Esophagus muscularis mucosa (tissue), 4 donors: ENCODE results near the gene ZFYVE28. TPM values are rescaled to one million over a fixed set of nuclear protein-coding genes. Genes with fewer than 3 reads are reported as not detected.
A peak's percentile ranks its signal among the peaks of the same experiment; 100 is the strongest.

ENCODE experiments used
- DNase-seq: peaks from one replicate; pipeline ENCODE4 v3.0.0-alpha.2; 2017; ENCODE audit errors: extremely low spot score
- H3K27ac ChIP-seq, 4 donors: fragments of 200-600 bp; sonication (generic); replicated peaks in 1 of 4; 1 replicate in 3 of 4; 2 replicates in 1 of 4; pipeline ENCODE4 v1.5.1; 2016 to 2019; ENCODE audit warnings: mild to moderate bottlenecking in 1 of 4
- H3K27me3 ChIP-seq, 4 donors: fragments of 200-600 bp; sonication (generic); one replicate each; pipeline versions ENCODE4 v1.5.1 to v1.6.0; 2016 to 2019
- H3K36me3 ChIP-seq, 4 donors: fragments of 200-600 bp; sonication (generic); one replicate each; pipeline ENCODE4 v1.5.1; 2016 to 2019
- H3K4me1 ChIP-seq, 4 donors: fragments of 200-600 bp; sonication (generic); one replicate each; pipeline ENCODE4 v1.5.1; 2016 to 2019
- H3K4me3 ChIP-seq, 4 donors: fragments of 200-600 bp; sonication (generic); 1 replicate in 2 of 4; 2 replicates in 2 of 4; pipeline ENCODE4 v1.5.1; 2016 to 2019; ENCODE audit warnings: mild to moderate bottlenecking in 4 of 4, moderate library complexity in 1 of 4
- H3K9me3 ChIP-seq, 4 donors: fragments of 200-600 bp; sonication (generic); 1 replicate in 3 of 4; 2 replicates in 1 of 4; pipeline ENCODE4 v1.5.1; 2016 to 2019
- EP300 ChIP-seq: sonication (generic); formaldehyde crosslinking; IDR thresholded peaks from one replicate; pipeline ENCODE4 v1.6.1; 2017; ENCODE audit warnings: antibody characterized with exemption
- POLR2A ChIP-seq: fragments of 450-650 bp; IDR thresholded peaks from one replicate; pipeline ENCODE4 v1.6.1; 2017; ENCODE audit warnings: antibody characterized with exemption, moderate library complexity, mild to moderate bottlenecking, low read depth
- POLR2AphosphoS5 ChIP-seq, 2 donors: sonication (generic); formaldehyde crosslinking; IDR thresholded peaks; one replicate each; pipeline ENCODE4 v1.6.1; 2017; ENCODE audit warnings: antibody characterized with exemption in 2 of 2
- WGBS: methylation state at CpG from one replicate; pipeline ENCODE4 v1.1.5; 2018; 5-methylcytosine and 5-hydroxymethylcytosine counted together
- intact Hi-C: fragments of 100-400 bp; cut with DNase I; formaldehyde crosslinking; loops from one replicate; pipeline ENCODE4 v1.15.1; 2023
- total RNA-seq, 4 donors: library from RNA; depleted of rRNA; stranded (reverse); fragments of >200 nt; gene quantifications; one replicate each; pipeline versions ENCODE4 v1.1.0 to v1.2.1, GENCODE V29; 2016
- TF ChIP-seq, protein P1 (sequence below), 3 experiments: fragments of 200-600 bp in 2 of 3; fragments of 450-650 bp in 1 of 3; sonication (generic) in 2 of 3; IDR thresholded peaks; one replicate each; pipeline ENCODE4 v1.5.1; 2017 to 2019; ENCODE audit warnings: antibody characterized with exemption in 3 of 3, mild to moderate bottlenecking in 2 of 3, moderate library complexity in 1 of 3

ZFYVE28 gene
- total RNA-seq, 4 donors from 2014 or later = 4.5 to 13.4 (median 8.4) TPM

DNA sequence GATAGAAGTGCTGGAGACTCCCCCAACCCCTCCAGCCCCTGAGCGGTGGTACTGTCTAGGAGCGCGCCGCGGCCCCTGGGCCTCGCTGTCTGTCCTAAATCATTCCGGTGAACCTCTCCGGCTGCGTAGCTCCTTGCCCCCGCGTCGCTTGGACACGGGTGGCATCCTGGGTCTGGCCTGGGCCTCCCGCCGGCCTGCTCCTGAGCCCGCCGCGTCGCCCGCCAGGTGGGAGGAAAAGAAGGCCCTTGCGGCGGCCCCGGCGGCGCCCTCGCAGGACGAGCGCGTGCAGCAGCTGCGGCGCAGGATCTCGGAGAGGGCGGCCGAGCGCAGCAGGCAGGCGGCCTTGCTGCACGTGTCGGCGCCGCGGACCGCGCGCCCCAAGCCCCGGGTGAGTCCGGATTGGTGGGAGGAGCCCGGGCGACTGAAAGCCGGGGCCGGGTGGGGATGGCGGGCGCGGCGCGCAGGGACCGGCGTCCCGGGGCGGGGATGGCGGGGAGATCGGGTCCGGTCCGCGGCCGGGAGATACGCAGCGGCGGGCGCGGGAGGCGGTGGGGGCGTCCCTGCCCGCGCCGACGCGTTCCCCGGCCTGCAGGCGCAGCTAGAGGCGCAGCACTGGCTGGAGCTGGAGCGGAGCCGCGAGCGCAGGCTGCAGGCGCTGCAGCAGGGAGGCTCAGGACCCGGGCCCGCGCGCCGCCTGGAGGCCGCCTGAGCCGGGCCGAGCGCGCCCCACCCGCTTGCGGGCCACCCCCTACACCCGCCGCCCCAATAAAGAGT, 44.0 kb upstream of the ZFYVE28 start:
- Histone ChIP-seq H3K36me3 (no peaks in the 10 kb centered on the region), H3K27ac (peak overlapping the region; percentile 61 to 84 (median 72)), H3K9me3 (no peaks in the 10 kb centered on the region), H3K27me3 (peaks cover 0 to 16% (median 0%) of the 10 kb centered on the region in 4 donors), H3K4me1 (peaks cover 6 to 32% (median 23%) of the 10 kb centered on the region in 4 donors), H3K4me3 (peak overlapping the region; percentile 61 to 80 (median 65))
- 25% methylated on average over 22 of the region's 99 CpGs for WGBS
- no peak for TF ChIP-seq POLR2A
- TF ChIP-seq EP300 = no peak
- TF ChIP-seq POLR2AphosphoS5 (IDR thresholded peaks at IDR 0.05) = peak in 1 of 2 donors; percentile 14
- TF ChIP-seq, protein P1, sequence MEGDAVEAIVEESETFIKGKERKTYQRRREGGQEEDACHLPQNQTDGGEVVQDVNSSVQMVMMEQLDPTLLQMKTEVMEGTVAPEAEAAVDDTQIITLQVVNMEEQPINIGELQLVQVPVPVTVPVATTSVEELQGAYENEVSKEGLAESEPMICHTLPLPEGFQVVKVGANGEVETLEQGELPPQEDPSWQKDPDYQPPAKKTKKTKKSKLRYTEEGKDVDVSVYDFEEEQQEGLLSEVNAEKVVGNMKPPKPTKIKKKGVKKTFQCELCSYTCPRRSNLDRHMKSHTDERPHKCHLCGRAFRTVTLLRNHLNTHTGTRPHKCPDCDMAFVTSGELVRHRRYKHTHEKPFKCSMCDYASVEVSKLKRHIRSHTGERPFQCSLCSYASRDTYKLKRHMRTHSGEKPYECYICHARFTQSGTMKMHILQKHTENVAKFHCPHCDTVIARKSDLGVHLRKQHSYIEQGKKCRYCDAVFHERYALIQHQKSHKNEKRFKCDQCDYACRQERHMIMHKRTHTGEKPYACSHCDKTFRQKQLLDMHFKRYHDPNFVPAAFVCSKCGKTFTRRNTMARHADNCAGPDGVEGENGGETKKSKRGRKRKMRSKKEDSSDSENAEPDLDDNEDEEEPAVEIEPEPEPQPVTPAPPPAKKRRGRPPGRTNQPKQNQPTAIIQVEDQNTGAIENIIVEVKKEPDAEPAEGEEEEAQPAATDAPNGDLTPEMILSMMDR (IDR thresholded peaks at IDR 0.05) = peak; percentile 63 to 68 (median 68)
- intact Hi-C loops = loop anchor here (2.0 to 5.0 kb wide), 2 partner anchors 220 to 242 kb away; partner anchors contain the start of genes HAUS3 and POLN
- no peak for DNase-seq

DNA sequence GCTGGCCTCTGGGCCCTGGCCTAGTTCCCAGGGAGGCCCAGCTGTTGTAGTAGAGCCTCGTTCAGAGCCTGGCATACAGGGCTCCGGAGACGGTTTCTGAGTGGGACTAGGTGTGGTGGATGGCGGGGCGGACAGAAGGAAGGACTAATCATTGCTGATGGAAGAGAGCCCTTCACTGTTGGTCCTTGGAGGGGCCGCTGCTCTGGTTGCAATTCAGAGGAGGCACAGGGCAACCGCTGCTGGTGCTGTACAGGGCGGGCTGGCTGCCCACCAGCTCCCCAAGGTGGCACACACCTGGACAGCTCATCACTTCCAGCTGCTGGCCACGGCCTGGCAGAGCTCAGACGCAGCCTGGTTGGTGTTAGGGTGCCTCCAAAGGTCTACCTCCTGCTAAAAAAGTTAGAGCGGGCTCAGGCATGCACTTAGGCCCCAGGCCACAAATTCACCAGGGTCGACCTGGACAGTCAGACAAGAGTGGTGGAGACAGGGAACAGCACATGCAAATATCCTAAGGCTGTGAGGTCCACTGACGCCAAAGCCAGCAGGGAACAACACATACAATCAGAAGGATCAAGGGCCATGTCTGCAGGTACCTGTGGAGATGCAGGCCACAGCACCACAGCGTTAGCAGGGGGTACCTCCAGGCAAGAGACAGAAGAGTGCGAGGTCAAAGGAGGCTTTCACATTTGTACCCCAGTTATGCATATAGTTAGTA, 43.0 kb upstream of the ZFYVE28 start:
- no peak overlapping the region for H3K27ac ChIP-seq
- DNase-seq = no peak
- WGBS = 97% methylated on average over 3 of the region's 15 CpGs
- no peak overlapping the region for H3K4me3 ChIP-seq
- intact Hi-C loops = loop anchor here (5.0 kb wide), 1 partner anchor 219 kb away; the partner anchor contains the start of genes HAUS3 and POLN
- H3K9me3 ChIP-seq = no peaks in the 10 kb centered on the region
- H3K4me1 ChIP-seq = peaks cover 6 to 26% (median 18%) of the 10 kb centered on the region in 4 donors
- H3K27me3 ChIP-seq = peaks cover 0 to 20% (median 0%) of the 10 kb centered on the region in 4 donors
- H3K36me3 ChIP-seq = no peaks in the 10 kb centered on the region
- TF ChIP-seq POLR2AphosphoS5 (IDR thresholded peaks at IDR 0.05) (no peak), EP300 (no peak), POLR2A (no peak)
- TF ChIP-seq, protein P1 (IDR thresholded peaks at IDR 0.05) = no peak

DNA sequence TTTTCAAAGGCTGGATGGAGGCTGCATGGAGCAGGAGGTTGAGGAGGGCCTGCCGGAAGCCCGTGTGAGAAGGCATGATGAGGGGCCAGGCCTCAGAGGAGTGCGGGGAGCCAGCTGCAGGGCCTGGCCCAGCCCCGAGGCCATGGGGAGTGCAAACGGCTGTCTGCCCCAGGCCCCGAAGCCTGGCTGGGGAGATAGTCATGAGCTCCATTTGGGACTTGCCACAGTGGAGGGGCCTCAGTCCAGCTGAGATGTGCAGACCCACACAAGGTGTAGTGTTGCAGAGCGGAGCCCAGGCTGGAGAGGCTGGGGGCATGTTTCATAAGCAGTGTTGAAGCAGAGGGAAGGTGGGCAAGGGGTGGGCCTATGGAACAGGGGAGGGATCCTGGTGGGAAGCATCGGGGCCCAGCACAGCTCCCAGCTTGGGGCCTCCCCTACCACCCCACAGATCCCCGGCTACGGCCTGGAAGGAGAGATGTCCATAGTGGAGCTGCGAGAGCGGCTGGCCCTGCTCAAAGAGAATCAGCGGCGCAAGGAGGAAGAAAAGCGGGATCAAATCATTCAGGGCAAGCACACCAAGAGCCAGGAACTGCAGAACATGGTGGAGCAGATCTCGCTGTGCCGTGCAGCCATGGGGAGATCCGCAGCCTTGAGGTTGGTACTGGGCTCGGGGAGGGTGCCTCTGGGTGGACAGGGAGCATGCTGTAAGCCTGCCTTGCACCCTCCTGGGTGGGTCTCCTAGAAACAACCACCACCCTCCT, 41.3 kb upstream of the ZFYVE28 start:
- TF ChIP-seq POLR2AphosphoS5 (IDR thresholded peaks at IDR 0.05) (no peak), POLR2A (no peak), EP300 (no peak)
- TF ChIP-seq, protein P1 (IDR thresholded peaks at IDR 0.05) = no peak
- intact Hi-C loops = loop anchor here (5.0 kb wide), 1 partner anchor 217 kb away; the partner anchor contains the start of genes HAUS3 and POLN
- WGBS = 91% methylated on average over 18 of the region's 19 CpGs

More for the DNA sequence above, 41.3 kb upstream of the ZFYVE28 start:
- Histone ChIP-seq H3K36me3 (no peaks in the 10 kb centered on the region), H3K27ac (no peak overlapping the region), H3K9me3 (no peaks in the 10 kb centered on the region), H3K4me1 (peaks cover 6 to 26% (median 18%) of the 10 kb centered on the region in 4 donors), H3K4me3 (no peak overlapping the region), H3K27me3 (peaks cover 0 to 20% (median 0%) of the 10 kb centered on the region in 4 donors)
- DNase-seq = no peak
